ENCODE results near the gene SLIT2.

SLIT2 gene

DNA sequence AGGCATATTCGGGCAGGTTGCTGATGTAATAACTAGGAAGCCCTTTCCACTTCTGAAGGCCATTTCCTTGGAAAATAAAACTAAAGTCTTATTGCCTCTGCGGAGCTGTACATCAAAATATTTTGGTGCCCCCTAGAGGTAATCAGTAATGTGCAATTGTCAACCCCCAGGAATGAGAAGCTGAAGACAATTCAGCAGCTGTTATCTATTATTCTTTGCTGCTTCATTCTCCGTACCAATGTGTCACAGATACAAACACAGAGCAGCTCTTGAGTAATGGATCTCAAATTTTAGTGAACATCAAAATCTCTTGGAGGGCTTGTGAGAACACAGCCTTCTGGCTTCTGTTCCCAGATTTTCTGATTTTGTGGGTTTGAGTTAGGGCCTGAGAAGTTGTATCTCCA lies 3.5 kb upstream of the SLIT2 start:
- Histone ChIP-seq H3K27ac (ENCODE audit: low read depth, low read length, poor library complexity, severe bottlenecking) (no peak overlapping the region), H2AFZ (ENCODE audit: low read length) (no peak overlapping the region), H3K9ac (ENCODE audit: low read length) (no peak overlapping the region), H4K20me1 (ENCODE audit: insufficient read depth, low read length) (no peaks in the 10 kb centered on the region), H3K79me2 (ENCODE audit: insufficient read depth, low read length) (no peaks in the 10 kb centered on the region), H3K9me3 (ENCODE audit: low read length) (no peaks in the 10 kb centered on the region), H3K27me3 (ENCODE audit: insufficient read depth, low read length) (no peaks in the 10 kb centered on the region), H3F3A (ENCODE audit: insufficient read depth, low read length) (no peaks in the 10 kb centered on the region), H3K4me3 (ENCODE audit: low read depth, low read length, poor library complexity, severe bottlenecking) (no peak overlapping the region), H3K4me2 (ENCODE audit: low read length) (no peak overlapping the region), H3K4me1 (ENCODE audit: insufficient read depth, low read length, severe bottlenecking) (no peaks in the 10 kb centered on the region), H3K36me3 (ENCODE audit: insufficient read depth, low read length) (no peaks in the 10 kb centered on the region), H3K9me2 (ENCODE audit: low read depth, low read length) (no peaks in the 10 kb centered on the region)
- TF ChIP-seq, protein P1, sequence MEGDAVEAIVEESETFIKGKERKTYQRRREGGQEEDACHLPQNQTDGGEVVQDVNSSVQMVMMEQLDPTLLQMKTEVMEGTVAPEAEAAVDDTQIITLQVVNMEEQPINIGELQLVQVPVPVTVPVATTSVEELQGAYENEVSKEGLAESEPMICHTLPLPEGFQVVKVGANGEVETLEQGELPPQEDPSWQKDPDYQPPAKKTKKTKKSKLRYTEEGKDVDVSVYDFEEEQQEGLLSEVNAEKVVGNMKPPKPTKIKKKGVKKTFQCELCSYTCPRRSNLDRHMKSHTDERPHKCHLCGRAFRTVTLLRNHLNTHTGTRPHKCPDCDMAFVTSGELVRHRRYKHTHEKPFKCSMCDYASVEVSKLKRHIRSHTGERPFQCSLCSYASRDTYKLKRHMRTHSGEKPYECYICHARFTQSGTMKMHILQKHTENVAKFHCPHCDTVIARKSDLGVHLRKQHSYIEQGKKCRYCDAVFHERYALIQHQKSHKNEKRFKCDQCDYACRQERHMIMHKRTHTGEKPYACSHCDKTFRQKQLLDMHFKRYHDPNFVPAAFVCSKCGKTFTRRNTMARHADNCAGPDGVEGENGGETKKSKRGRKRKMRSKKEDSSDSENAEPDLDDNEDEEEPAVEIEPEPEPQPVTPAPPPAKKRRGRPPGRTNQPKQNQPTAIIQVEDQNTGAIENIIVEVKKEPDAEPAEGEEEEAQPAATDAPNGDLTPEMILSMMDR (IDR thresholded peaks at IDR 0.05; ENCODE audit: low read length): peak; percentile 49; the same call in 1 of the 2 replicates
- no peak for TF ChIP-seq EZH2 (IDR thresholded peaks at IDR 0.05; ENCODE audit: borderline replicate concordance, low read length)

DNA sequence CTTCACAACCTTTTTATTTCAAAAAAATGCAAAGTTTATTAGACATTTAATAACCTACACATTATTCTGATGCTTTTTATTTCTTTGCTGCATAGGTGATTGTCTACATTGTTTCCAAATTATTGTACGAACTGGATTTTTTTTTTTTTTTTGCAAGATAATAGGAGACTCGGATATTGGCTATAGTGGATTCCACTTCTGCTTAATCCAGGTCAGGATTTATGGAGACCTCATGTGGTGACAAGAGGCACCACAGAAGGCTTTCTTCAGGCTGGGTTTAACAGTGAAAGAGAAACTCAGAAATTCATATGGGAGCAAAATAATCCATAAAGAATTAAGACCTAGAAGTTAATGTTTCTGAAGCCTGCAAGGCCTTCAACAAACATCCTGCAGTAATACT lies 2.4 kb upstream of the SLIT2 start:
- no peak for TF ChIP-seq EZH2 (IDR thresholded peaks at IDR 0.05; ENCODE audit: borderline replicate concordance, low read length)
- TF ChIP-seq, protein P1 (IDR thresholded peaks at IDR 0.05; ENCODE audit: low read length): peak; percentile 5; the same call in 1 of the 2 replicates
- Histone ChIP-seq H4K20me1 (ENCODE audit: insufficient read depth, low read length) (no peaks in the 10 kb centered on the region), H3K27me3 (ENCODE audit: insufficient read depth, low read length) (no peaks in the 10 kb centered on the region), H3K4me1 (ENCODE audit: insufficient read depth, low read length, severe bottlenecking) (no peaks in the 10 kb centered on the region), H3K9me2 (ENCODE audit: low read depth, low read length) (no peaks in the 10 kb centered on the region), H3K4me2 (ENCODE audit: low read length) (no peak overlapping the region), H3F3A (ENCODE audit: insufficient read depth, low read length) (no peaks in the 10 kb centered on the region), H3K4me3 (ENCODE audit: low read depth, low read length, poor library complexity, severe bottlenecking) (no peak overlapping the region), H3K36me3 (ENCODE audit: insufficient read depth, low read length) (no peaks in the 10 kb centered on the region), H3K9me3 (ENCODE audit: low read length) (no peaks in the 10 kb centered on the region), H3K9ac (ENCODE audit: low read length) (no peak overlapping the region), H3K27ac (ENCODE audit: low read depth, low read length, poor library complexity, severe bottlenecking) (no peak overlapping the region), H2AFZ (ENCODE audit: low read length) (no peak overlapping the region), H3K79me2 (ENCODE audit: insufficient read depth, low read length) (no peaks in the 10 kb centered on the region)

DNA sequence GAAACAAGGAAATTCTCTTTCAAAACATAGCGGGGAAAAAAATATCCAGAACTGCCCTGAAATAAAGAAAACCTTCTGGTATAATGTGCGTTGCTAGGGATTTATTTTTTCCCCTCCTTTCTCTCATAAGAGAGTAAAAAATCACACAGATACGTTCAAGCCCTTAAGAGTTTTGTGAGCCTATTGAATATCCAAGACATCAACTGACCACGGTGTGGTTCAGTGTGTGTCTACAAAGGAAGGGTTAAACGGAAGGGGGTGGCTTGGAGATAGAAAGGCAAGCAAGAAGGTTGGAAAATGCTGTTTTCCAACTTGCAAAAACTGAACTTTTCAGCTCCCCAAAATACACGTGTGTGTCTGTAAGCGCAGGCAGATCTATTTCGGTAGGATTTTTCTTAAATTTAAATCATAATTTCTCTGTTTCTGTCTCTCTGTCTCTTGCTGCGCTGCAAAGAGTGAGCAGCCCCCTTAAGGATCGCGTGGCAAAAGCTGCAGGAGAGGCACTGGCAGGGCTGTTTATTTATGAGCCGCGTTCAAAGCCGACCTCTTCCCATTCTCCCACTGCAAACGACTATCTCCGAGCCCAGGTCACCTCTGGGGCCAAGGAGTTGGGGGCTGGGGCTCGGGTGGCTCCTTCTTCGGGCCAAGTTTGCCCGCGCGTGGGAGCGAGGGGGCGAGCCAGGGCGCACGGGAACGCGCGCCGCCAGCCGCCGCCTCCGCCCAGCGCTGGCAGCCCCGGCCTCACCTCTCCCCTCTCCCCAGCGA lies 492 bp upstream of the SLIT2 start:
- Histone ChIP-seq H3K79me2 (ENCODE audit: insufficient read depth, low read length) (no peaks in the 10 kb centered on the region), H3K9me3 (ENCODE audit: low read length) (no peaks in the 10 kb centered on the region), H3K27me3 (ENCODE audit: insufficient read depth, low read length) (no peaks in the 10 kb centered on the region), H3K27ac (ENCODE audit: low read depth, low read length, poor library complexity, severe bottlenecking) (no peak overlapping the region), H3K4me3 (ENCODE audit: low read depth, low read length, poor library complexity, severe bottlenecking) (no peak overlapping the region), H3F3A (ENCODE audit: insufficient read depth, low read length) (no peaks in the 10 kb centered on the region), H3K9me2 (ENCODE audit: low read depth, low read length) (no peaks in the 10 kb centered on the region), H4K20me1 (ENCODE audit: insufficient read depth, low read length) (no peaks in the 10 kb centered on the region), H3K4me2 (ENCODE audit: low read length) (no peak overlapping the region), H3K36me3 (ENCODE audit: insufficient read depth, low read length) (no peaks in the 10 kb centered on the region), H3K4me1 (ENCODE audit: insufficient read depth, low read length, severe bottlenecking) (no peaks in the 10 kb centered on the region), H2AFZ (ENCODE audit: low read length) (no peak overlapping the region), H3K9ac (ENCODE audit: low read length) (no peak overlapping the region)
- TF ChIP-seq, protein P1 (IDR thresholded peaks at IDR 0.05; ENCODE audit: low read length): no peak
- TF ChIP-seq EZH2 (IDR thresholded peaks at IDR 0.05; ENCODE audit: borderline replicate concordance, low read length): no peak

Data from OCI-LY1 (cell line).